ENCODE data around the gene IL24.

The IL24 gene

DNA sequence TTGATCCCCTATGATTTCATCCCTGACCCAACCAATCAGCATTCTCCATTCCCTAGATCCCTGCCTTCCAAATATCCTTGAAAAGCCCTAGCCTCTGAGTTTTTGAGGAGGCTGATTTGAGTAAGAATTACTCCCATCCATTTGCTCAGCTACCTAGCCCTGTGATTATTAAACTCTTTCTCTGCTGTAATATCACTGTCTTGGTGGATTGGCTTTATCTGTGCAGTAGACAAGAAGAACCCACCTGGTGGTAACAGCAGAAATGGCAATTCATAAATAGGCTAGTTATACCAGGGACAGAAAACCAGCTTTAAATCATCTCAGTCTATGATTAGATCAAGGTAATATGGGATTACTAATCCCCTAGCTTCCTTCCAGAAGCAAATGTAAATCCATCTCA lies 18.8 kb upstream of the IL24 start:
- DNase-seq (ENCODE audit: low read depth in 2 of 2) = no peak

DNA sequence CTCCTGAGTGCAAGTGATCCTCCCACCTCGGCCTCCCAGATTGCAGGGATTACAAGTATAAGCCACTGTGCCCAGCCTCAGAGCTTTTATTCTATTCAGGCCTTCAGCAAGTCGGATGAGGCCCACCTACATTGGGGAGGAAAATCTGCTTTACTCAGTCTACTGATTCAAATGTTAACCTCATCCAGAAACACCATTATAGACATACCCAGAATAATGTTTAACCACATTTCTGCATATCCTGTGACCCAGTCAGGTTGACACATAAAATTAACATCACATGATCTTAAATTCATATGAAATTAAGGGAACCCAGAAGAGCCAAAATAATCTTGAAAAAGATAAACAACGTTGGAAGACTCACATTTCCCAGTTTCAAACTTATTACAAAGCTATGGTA lies 16.9 kb upstream of the IL24 start:
- DNase-seq (ENCODE audit: low read depth in 2 of 2) = no peak

DNA sequence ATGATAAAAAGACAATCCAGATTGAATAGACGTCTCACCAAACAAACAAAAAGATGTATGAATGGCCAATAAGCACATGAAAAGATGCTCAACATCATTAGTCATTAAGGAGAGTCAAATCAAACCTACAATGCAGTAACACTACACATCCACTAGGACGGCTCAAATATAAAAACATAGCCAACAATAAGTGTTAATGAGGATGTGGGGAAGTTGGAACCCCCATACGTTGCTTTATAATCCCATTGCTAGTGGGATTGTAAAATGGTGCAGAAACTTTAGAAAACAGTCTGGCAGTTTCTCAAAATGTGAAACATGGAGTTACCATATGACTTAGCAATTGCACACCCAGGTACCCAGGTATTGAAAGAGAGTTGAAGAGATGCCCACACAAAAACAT lies 14.7 kb upstream of the IL24 start:
- DNase-seq (ENCODE audit: low read depth in 2 of 2) = no peak

DNA sequence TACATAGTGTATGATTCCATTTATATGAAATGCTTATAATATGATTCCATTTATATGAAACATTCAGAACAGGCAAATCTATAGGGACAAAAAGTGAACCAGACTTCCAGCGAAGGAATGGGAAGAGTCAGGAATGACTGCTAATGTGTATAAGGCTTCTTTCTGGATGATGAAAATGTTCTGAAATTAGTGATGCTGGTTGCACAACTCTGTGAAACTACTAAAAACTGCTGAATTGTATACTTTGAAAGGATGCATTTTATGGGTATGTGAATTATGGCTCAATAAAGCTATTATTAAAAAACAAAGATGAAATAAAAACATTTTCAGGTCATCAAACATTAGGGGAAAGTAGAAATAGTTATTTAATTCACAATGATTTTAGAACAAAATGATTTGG lies 14.1 kb upstream of the IL24 start:
- no peak for DNase-seq (ENCODE audit: low read depth in 2 of 2)

DNA sequence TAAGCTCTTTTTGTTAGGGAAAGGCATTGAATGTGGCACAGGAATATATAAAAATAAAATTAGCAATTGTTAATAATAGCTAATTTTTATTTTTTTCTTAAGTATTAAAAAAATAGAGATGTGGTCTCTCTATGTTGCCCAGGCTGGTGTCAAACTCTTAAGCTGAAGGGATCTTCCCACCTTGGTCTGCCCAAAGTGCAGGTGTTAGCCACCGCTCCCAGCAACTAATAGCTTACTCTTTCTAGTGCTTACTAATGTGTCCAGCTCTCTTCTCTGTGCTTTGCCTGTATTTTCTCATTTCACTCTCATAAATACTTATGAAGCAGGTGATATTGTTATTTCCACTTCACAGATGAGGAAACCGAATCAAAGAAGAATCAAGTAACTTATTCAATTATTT lies 13.4 kb upstream of the IL24 start:
- DNase-seq (ENCODE audit: low read depth in 2 of 2) = no peak

DNA sequence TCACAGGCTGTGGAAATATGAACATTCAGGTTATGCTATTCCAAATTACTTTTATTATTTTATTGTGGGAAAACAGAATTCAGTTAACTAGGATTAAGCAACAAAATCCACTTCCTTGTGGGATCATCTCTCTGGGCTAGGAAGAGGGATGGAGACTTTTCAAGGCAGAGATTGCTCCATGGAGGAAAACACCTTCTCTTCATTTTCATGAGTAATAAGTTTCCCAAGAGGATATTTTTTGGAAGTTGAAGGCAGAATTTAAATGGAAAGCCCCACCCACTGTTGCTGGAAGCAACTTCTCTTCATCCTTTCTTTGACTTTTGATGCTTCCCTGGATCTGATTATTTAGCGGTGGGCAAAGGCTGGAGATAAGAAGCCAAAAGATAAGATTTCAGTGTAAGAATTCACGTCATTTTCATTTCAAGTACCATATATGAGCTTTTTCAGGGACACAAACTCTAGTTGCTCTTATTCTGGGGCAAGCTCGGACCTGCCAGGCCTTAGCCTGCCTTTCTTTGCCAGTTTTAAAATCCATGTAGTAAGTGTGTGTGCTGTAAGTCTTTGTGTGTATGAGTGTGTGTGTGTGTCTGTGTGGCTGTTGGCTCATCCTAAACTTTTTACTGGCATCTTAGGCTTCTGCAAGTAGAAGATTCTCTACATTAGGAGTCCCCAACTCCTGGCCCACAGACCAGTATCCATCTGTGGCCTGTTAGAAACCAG lies 11.7 kb upstream of the IL24 start:
- DNase-seq (ENCODE audit: low read depth in 2 of 2) = no peak

DNA sequence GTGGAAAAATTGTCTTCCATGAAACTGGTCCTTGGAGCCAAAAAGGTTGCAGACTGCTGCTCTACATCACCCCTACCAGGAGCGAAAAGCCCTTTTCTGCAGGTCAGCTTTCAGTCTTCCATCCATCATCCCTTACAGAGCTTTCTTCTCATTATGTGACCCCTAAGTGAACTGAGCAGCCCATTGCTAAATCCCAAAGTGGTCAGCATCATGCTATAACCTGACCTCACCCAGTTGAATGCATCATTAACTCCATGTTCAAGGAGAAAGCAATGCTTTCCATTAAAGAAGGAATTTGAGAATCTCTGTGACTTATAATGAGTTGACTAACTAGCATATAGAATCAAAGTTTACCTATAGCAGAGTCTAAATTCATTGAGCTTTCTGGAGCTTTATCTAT lies 10.4 kb upstream of the IL24 start:
- DNase-seq (ENCODE audit: low read depth in 2 of 2) = no peak

DNA sequence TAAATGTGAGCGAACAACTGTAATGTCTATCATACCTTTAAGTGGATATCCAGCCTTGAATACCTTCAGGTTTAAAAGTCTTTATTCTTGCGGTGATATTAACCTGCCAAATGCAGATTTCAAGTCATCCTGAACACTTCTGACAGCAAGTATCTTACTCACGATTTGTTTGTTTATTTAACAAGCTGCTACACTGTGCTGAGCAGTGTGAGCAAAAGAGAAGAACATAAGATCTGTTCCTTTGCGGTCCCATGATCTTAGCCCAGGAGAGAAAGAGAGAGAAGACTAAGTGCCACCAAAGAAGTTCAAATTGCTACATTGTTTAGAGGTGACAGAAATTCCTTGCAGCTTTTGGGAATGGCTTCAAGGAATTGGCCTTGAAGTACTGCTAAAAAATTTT lies 9.5 kb upstream of the IL24 start:
- no peak for DNase-seq (ENCODE audit: low read depth in 2 of 2)

DNA sequence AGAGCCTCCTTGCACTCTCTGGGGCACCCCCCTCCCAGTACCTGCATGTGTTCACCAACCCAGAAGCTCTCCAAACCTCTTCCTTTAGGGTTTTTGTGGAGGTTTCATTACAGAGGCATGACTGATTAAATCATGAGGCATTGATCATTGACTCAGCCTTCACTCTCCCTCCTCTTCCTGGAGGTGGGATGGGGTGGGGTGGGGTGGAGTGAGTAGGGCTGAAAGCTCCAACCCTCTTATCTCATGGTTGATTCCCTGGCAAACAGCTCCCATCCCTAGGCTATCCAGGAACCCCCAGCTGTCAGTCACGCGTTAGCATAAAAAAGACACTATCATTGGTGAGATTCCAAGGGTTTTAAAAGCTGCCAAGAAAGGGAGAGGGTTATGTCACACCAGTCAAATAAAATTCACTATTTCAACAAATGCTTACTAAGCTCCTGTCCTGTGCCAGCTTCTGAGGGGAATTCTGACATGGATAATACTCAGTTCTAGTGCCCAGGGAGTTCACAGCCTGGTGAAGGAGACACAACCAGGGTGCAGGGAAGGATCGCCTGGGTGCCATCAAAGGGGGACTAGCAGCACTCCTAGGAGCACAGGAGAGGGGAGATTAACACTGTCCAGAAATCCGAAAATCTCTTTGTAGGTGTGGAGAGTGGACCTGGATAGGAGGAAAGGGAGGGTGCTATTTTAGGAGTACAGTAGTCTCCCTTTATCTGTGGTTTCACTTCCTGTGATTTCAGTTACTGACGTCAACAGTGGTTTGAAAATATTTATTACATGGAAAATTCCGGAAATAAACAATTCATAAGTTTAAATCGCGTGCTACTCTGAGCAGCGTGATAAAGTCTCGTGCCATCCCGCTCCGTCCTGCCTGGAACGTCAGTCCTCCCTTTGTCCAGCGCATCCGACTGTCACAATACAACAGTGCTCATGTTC lies 6.8 kb upstream of the IL24 start:
- DNase-seq (ENCODE audit: low read depth in 2 of 2) = no peak

DNA sequence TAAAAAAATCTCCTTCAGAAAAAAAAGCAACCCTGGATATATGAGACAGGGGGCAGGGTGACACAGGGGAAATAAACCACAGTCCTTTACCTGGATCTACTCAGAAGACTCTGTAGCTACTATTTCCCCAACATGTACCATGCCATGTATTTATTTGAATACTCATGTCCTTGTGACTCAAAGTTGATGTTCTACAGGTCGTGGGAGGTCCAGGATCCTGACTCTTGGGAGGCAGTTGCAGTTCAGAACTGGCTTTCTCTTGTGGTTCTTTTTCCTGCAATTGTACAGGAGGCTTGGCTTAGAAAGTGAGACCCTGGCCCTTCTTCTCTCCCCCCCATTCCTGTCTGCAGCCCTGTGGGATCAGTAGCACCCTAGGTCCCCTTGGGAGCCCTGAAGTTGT lies 5.8 kb upstream of the IL24 start:
- DNase-seq (ENCODE audit: low read depth in 2 of 2) = no peak

DNA sequence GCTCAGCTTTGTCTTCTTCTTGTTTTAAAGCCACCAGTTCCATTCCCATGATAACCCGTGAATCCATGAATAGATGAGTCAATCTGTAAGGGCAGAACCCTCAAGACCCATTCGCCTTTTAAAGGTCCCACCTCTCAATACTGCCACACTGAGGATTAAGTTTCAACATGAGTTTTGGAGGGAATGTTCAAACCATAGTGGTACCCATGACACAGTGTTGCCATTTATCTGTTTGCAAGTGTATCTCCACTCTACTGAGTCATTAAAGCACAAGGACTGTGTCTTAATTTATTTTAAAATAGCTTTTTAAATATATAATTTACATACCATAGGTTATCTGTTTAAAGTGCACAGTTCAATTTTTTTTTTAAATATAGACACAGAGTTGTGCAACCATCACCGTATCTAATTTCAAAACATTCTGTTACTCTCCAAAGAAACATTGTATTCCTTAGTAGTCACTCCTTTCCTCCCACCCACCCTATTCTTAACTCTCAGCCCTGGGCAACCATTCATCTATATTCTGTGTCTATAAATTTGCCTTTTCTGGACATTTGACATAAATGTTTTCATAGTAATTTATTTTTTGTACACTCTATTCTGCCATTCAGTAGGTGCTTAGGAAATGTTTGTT lies 4.8 kb upstream of the IL24 start:
- DNase-seq (ENCODE audit: low read depth in 2 of 2) = no peak

DNA sequence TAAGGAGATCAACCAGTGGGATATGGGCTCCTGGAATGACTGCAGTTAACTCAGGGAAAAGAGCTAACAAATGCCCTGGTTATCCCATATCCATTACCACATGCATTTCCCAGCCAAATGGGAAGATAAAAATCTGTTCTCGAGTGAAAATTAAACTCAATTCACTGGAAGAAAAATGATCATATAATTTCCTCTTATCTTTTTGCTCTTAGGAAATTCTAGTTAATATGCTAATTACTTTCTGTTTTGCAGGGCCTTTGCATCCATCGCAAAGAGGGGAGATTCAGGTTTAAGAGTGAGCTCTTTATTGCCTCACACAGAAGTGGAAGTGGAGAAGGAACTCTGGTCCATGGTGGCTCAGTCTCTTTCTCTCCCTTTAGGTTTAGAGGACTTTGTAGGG lies 3.9 kb upstream of the IL24 start:
- DNase-seq (ENCODE audit: low read depth in 2 of 2) = no peak

DNA sequence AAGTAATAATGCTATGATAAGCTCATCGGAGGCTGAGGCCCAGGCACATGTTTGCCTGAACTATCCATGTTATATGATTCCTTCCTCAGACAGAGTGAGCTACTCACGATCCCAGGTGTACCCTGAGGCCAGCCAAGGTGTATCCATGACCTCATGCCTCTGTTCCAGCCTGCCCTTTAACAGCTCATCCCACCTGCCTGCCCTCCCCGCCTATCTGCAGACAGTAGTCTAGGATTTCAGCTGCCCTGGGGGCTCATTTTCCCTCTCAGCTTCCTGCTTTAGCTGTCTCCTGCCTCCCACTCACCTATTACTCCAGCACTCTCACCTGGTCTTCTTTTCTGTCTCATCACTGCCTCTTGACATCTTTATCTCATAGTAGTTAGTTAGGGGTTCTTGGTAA lies 1.9 kb upstream of the IL24 start:
- no peak for DNase-seq (ENCODE audit: low read depth in 2 of 2)

DNA sequence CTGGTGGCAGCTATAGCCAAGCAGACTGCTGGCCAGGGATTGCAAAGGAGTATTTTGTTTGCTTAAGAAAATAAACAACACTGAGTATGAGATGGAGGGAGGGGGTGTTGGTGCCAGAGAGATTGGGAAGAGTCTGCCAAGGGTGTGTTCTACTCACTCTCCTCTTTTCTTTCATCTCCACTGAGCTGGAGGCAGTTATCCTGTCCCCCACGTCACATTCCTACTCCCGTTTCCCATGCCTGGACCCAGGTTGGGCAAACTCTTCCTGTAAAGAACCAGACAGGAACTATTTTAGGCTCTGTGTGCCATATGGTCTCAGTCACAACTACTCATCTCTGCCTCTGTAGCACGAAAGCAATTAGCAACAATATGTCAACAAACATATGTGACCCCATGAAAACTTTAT lies 1.4 kb upstream of the IL24 start:
- DNase-seq (ENCODE audit: low read depth in 2 of 2) = no peak

DNA sequence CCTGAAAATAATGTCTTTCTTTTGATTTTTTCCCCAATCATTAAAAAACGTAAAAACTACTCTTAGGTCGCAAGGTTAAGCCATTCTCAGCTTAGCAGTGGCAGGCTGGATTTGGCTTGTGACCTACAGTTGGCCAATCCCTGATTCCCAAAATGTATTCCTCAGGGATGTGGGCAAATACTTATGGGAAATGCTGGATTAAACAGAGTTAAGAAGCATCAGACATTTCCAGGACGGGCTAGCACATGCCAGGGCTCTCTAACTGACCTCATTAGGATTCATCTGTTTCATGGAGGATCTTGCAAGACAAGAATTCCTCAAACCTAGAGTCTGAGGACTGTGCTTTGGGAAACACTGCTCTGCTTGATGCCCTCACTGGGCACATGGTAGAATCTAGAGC lies 982 bp upstream of the IL24 start:
- DNase-seq (ENCODE audit: low read depth in 2 of 2) = no peak

DNA sequence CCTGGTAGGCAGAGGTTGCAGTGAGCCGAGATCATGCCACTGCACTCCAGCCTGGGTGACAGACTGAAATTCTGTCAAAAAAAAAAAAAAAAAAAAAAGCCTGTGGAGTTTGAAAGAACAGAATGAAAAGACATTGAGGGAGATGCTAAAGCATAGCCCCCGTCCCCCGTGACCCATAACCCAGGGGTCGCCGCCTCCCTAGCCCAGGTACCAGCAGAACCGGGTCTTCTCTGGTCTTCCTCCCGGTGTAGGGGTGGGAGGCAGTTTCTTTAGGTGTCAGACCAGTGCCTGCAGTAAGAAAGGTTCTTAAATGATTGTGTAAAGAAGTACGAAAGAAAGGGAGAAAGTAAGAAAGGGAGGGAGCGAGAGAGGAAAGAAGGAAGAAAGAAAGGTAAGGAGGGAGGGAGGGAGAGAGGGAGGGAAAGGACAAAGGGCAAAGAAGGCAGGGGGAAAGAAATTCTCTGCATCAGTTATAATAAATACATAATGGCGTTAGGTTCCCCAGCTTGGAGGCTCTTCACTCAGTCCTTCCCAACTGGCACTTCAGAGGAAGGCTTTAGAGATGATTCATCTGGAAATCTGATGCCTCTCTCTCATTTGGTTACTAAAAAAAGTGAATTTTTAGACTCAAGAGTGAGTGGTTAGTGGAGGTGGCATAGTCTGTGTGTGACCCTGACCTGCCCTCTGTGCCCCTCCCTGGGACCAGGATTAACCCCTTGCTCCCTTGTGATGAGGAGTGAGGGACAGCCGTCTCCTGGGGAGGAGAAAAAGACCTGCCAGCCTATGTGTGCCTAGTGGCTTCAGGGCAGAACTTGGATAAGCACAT lies 1.1 kb downstream of the IL24 start:
- DNase-seq (ENCODE audit: low read depth in 2 of 2) = no peak

DNA sequence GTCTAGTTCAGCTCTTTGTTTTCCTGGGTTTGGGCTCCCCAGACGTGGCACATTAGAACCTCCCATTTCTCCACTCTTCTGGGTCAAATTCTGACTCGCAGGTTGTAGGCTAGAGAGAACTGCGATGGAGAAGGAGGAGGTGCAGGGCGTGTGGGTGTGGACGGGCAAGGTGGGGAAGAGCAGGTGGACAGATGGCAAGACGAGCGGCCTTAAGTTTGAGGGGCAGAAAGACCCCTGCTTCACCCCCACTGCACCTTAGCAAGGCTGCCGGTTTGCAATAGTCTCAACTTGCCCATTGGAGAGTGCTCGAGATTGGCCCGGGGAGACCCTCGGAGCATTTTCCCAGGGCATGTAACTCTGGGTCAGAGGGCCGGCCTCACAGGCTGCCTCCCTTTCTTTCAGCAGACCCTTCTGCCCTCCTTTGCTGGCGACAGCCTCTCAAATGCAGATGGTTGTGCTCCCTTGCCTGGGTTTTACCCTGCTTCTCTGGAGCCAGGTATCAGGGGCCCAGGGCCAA lies 1.7 kb downstream of the IL24 start:
- no peak for DNase-seq (ENCODE audit: low read depth in 2 of 2)

DNA sequence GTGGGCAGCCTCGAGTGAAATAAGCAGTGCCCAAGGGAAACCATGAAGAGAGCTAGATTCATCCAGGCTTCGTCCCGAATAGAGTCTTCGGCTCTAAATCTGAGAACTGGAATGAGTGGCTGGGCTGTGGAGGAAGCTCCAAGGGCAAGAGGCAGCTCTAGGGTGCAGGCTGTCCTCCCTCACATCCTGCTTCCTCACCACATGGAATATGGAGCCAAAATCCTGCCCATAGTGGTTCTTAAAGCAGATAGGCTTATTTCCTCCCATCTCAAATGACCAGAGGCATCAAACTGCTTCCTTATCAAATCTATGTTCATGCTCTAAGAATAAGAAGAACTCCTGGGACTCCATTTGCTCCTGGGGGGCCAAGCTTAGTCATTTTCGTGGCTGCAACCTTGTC lies 2.5 kb downstream of the IL24 start:
- DNase-seq (ENCODE audit: low read depth in 2 of 2) = no peak

DNA sequence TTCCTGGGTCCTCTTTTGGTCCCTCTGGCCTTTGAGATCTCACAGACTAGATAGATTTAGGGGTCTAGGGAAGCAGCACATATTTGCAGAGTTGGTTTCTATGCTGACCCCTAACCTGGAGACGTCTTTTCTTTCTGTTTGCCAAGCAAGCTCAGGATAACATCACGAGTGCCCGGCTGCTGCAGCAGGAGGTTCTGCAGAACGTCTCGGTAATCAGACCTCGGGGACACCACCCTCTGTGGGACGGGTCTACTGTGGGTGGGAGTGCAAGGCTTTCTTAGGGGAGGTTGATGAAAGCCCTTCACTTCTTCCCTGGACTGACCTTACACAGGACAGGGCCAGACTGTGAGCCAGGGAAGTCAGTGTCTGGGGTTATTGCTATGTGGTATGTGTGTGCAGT lies 2.9 kb downstream of the IL24 start:
- no peak for DNase-seq (ENCODE audit: low read depth in 2 of 2)

DNA sequence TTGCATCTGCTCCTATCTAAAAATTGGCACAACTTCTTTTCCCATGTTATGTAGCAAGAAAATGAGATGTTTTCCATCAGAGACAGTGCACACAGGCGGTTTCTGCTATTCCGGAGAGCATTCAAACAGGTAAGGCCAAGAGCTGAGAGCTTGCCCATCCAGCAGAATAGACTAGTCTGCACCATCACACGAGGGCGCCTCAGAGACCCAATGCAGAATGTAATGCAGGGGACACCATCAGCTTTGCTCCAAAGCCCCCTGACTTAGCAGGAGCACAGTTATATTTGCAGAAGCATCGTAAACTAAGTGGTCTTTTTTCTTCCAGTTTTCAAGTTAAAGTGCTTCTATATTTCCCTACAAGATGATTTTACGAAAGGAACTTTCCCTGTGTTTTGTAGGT lies 4.7 kb downstream of the IL24 start:
- DNase-seq (ENCODE audit: low read depth in 2 of 2) = no peak

DNA sequence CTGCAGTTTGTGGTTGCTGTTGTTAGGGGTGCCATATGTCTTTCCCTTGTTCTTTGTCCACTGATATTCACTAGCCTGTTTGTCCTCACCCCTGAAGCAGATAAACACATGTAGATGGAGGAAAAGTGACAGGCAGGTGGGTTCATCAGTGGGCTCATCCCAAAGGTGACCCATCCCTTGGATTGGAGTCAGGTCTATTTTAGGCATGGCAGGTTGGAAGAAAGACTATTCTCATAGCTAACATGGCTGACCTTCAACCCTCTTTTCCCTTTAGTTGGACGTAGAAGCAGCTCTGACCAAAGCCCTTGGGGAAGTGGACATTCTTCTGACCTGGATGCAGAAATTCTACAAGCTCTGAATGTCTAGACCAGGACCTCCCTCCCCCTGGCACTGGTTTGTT lies 5.5 kb downstream of the IL24 start:
- no peak for DNase-seq (ENCODE audit: low read depth in 2 of 2)

DNA sequence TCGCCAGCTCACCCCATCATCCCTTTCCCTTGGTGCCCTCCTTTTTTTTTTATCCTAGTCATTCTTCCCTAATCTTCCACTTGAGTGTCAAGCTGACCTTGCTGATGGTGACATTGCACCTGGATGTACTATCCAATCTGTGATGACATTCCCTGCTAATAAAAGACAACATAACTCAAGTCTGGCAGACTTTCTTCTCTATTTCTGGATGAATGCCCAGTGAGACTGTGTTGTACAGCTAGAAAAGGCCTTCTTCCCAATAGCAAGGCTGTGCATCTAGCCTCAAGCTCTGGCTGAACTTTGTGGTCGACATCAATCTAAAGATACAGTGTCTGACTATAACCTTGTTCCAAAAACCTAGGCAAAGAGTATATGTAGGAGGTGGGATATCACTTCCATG lies 6.4 kb downstream of the IL24 start:
- no peak for DNase-seq (ENCODE audit: low read depth in 2 of 2)

All from stimulated activated CD8-positive, alpha-beta memory T cell treated with anti-CD3 and anti-CD28 coated beads, Interleukin-15, amount 100 ng/mL, for 48 hours (primary cell).